ENCODE results near the gene COPB2.

GRCh38 chr3:139416275-139416674, 26.8 kb upstream of the COPB2 start:
- TF ChIP-seq EZH2 (IDR thresholded peaks at IDR 0.05; ENCODE audit: borderline replicate concordance, low read depth, low read length, severe bottlenecking) = no peak
- no peak for TF ChIP-seq CTCF (IDR thresholded peaks at IDR 0.05; ENCODE audit: borderline replicate concordance, extremely low read depth, low read length, poor library complexity, severe bottlenecking)

Measured in DND-41 (cell line).